Neural progenitor cell (in vitro differentiated cells): ENCODE results near the gene UBL7. TPM values are rescaled to one million over a fixed set of nuclear protein-coding genes. Genes with fewer than 3 reads are reported as not detected.
A peak's percentile ranks its signal among the peaks of the same experiment; 100 is the strongest.

Experiments
- DNase-seq: peaks from one replicate; pipeline ENCODE4 v3.0.0-alpha.2; 2016; ENCODE audit warnings: low spot score
- H2AFZ ChIP-seq: fragments of 200-600 bp; sonication (generic); replicated peaks from 2 replicates; pipeline ENCODE4 v1.6.1; 2016; ENCODE audit warnings: antibody characterized with exemption
- H3F3A ChIP-seq: fragments of 200-600 bp; sonication (generic); 2 replicates; pipeline ENCODE4 v1.6.1; 2016; ENCODE audit warnings: antibody characterized with exemption, low read depth
- H3K27ac ChIP-seq: fragments of 200-600 bp; sonication (generic); 2 replicates; pipeline ENCODE4 v1.5.1; 2016; ENCODE audit warnings: mild to moderate bottlenecking
- H3K27me3 ChIP-seq: fragments of 200-600 bp; sonication (generic); 2 replicates; pipeline ENCODE4 v1.6.1; 2016; ENCODE audit warnings: mild to moderate bottlenecking, moderate library complexity
- H3K36me3 ChIP-seq: fragments of 200-600 bp; sonication (generic); 2 replicates; pipeline ENCODE4 v1.5.1; 2016
- H3K4me1 ChIP-seq: fragments of 200-600 bp; sonication (generic); 2 replicates; pipeline ENCODE4 v1.6.1; 2016; ENCODE audit warnings: mixed run types
- H3K4me2 ChIP-seq: fragments of 200-600 bp; sonication (generic); 2 replicates; pipeline ENCODE4 v1.6.1; 2016
- H3K4me3 ChIP-seq: fragments of 200-600 bp; sonication (generic); 2 replicates; pipeline ENCODE4 v1.5.1; 2016
- H3K79me2 ChIP-seq: fragments of 200-600 bp; sonication (generic); 2 replicates; pipeline ENCODE4 v1.6.1; 2016; ENCODE audit warnings: low read depth
- H3K9ac ChIP-seq: fragments of 200-600 bp; sonication (generic); 2 replicates; pipeline ENCODE4 v1.6.1; 2016
- H3K9me3 ChIP-seq: fragments of 200-600 bp; sonication (generic); 2 replicates; pipeline ENCODE4 v1.5.1; 2016; ENCODE audit warnings: low read depth
- H4K20me1 ChIP-seq: fragments of 200-600 bp; sonication (generic); 2 replicates; pipeline ENCODE4 v1.6.1; 2016; ENCODE audit warnings: low read depth
- H3K27ac Mint-ChIP-seq: 3 replicates; pipeline ENCODE4 v1.8.0; 2021; ENCODE audit warnings: mixed read lengths
- H3K27me3 Mint-ChIP-seq: 2 replicates; pipeline ENCODE4 v1.8.0; 2022; ENCODE audit warnings: low read depth, mild to moderate bottlenecking, inconsistent platforms, moderate library complexity, mixed read lengths; ENCODE audit not compliant: insufficient read depth
- H3K36me3 Mint-ChIP-seq: 3 replicates; pipeline ENCODE4 v1.8.0; 2021; ENCODE audit warnings: mixed read lengths
- H3K4me1 Mint-ChIP-seq: 3 replicates; pipeline ENCODE4 v1.8.0; 2021; ENCODE audit warnings: mixed read lengths
- H3K4me3 Mint-ChIP-seq: 3 replicates; pipeline ENCODE4 v1.8.0; 2021; ENCODE audit warnings: mild to moderate bottlenecking, moderate library complexity, mixed read lengths
- H3K9me3 Mint-ChIP-seq: 3 replicates; pipeline ENCODE4 v1.8.0; 2020; ENCODE audit warnings: mixed read lengths
- EZH2 ChIP-seq: fragments of 200-600 bp; sonication (generic); IDR thresholded peaks from 2 replicates; pipeline ENCODE4 v1.6.1; 2017; ENCODE audit warnings: antibody characterized with exemption, mild to moderate bottlenecking, moderate library complexity
- EZH2phosphoT487 ChIP-seq: fragments of 200-600 bp; sonication (generic); IDR thresholded peaks from 2 replicates; pipeline ENCODE4 v1.6.1; 2017; ENCODE audit warnings: antibody characterized with exemption
- total RNA-seq: library from RNA; depleted of rRNA; stranded (reverse); fragments of >200 nt; gene quantifications from 2 replicates; pipeline ENCODE4 v1.2.3, GENCODE V29; 2015; ENCODE audit warnings: low replicate concordance
- TF ChIP-seq, protein P1 (sequence below): fragments of 200-600 bp; sonication (generic); IDR thresholded peaks from 2 replicates; pipeline ENCODE4 v1.5.1; 2017; ENCODE audit warnings: antibody characterized with exemption, mild to moderate bottlenecking

Gene UBL7
- total RNA-seq, 1 donor from 2014 or later: 60.4 TPM

DNA sequence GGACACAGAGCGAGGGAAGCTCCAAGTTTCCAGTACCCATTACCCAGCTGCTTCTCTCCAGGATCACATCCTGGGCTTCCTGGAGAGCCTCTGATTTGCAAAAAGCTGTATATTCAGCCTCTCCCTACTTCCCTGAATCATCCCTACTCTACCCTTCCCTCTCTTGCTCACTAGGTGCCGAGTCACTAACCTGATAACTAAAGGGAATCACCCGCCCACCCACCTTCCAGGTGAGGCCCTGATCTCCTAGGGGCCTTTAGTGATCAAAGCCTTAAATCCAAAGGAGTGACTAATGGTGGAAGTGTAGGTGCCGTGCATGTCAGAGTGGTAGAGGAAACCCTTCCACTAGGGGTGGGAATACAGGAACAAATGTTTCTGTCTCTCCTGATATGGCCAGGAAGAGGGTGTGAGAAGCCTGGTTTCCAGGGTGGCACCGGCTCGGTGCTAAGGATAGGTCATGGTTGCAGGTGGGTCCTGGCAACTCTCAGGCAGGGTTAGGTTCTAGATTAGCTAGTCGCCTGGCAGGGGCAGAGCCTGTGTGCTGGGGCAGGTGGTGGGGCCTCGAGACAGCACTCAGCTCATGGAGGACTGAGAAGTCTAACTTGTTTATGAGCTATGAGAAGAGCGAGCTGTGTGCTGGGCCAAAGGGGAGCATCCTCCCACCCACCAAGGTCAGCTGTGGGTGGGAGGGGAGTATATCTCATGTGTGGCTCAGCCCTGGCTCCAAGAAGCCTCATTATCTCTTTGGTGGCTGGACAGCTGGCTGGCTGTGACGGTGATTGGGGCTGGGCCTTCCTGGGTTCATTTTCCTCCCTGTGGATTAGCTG lies 37.3 kb downstream of the UBL7 start:
- Histone ChIP-seq H3K27me3 (no peaks in the 10 kb centered on the region), H3K9me3 (no peaks in the 10 kb centered on the region), H3F3A (no peaks in the 10 kb centered on the region), H3K4me2 (peak overlapping the region; percentile 40), H3K4me3 (no peak overlapping the region), H3K36me3 (no peaks in the 10 kb centered on the region), H3K9ac (no peak overlapping the region), H3K79me2 (no peaks in the 10 kb centered on the region), H2AFZ (no peak overlapping the region), H3K4me1 (peaks cover 27% of the 10 kb centered on the region), H4K20me1 (peaks cover 25% of the 10 kb centered on the region), H3K27ac (no peak overlapping the region)
- peak overlapping the region; percentile 72 for H3K27ac Mint-ChIP-seq
- peaks cover 2% of the 10 kb centered on the region for H3K36me3 Mint-ChIP-seq
- TF ChIP-seq EZH2 (no peak), EZH2phosphoT487 (no peak)
- TF ChIP-seq, protein P1, sequence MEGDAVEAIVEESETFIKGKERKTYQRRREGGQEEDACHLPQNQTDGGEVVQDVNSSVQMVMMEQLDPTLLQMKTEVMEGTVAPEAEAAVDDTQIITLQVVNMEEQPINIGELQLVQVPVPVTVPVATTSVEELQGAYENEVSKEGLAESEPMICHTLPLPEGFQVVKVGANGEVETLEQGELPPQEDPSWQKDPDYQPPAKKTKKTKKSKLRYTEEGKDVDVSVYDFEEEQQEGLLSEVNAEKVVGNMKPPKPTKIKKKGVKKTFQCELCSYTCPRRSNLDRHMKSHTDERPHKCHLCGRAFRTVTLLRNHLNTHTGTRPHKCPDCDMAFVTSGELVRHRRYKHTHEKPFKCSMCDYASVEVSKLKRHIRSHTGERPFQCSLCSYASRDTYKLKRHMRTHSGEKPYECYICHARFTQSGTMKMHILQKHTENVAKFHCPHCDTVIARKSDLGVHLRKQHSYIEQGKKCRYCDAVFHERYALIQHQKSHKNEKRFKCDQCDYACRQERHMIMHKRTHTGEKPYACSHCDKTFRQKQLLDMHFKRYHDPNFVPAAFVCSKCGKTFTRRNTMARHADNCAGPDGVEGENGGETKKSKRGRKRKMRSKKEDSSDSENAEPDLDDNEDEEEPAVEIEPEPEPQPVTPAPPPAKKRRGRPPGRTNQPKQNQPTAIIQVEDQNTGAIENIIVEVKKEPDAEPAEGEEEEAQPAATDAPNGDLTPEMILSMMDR: no peak
- no peak overlapping the region for H3K4me3 Mint-ChIP-seq
- peaks cover 63% of the 10 kb centered on the region for H3K4me1 Mint-ChIP-seq
- H3K27me3 Mint-ChIP-seq: peaks cover 5% of the 10 kb centered on the region
- no peak for DNase-seq
- no peaks in the 10 kb centered on the region for H3K9me3 Mint-ChIP-seq

DNA sequence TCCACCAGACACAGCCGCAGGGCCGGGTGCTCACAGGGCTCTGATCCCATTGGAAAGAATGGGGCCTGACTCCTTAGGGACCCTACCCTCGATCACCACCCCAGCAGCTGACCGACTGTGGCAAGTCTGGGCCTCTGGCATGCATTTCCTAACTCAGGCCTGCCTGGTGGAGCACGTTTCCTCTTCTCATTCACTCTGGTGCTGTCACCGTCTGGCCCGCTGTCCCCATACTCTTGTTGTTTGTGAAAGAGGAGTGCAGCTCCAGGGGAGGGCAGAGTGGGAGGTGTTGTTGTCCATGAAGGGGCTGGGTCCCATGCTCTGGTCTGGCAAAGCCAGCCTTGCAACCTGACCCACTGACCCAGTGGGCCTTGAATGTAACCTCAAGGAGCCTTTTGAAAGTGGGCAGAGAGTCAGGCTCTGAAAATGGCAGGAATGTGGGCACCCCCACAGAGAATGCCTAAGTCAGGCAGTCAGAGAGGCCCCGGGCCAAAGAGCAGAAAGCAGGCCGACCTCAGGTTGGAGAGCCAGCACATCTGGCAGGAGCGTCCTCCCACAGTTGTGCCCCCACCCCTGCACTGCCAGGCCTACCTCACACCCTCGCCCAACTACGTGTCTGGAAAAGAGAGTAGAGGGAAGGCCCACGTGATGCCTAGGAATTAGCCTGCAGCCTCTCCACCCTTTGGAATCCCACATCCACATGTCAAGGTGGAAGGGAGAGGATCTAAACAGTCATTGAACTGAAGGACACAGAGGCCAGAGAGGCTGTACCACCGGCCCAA lies 38.1 kb downstream of the UBL7 start:
- TF ChIP-seq EZH2 (no peak), EZH2phosphoT487 (no peak)
- TF ChIP-seq, protein P1: no peak
- Histone ChIP-seq H3K27me3 (no peaks in the 10 kb centered on the region), H3K79me2 (no peaks in the 10 kb centered on the region), H3F3A (no peaks in the 10 kb centered on the region), H2AFZ (no peak overlapping the region), H3K36me3 (no peaks in the 10 kb centered on the region), H3K27ac (no peak overlapping the region), H3K9ac (no peak overlapping the region), H4K20me1 (peaks cover 19% of the 10 kb centered on the region), H3K4me2 (peak overlapping the region; percentile 40), H3K9me3 (no peaks in the 10 kb centered on the region), H3K4me3 (no peak overlapping the region), H3K4me1 (peaks cover 27% of the 10 kb centered on the region)
- Mint-ChIP-seq H3K27me3 (peaks cover 5% of the 10 kb centered on the region), H3K4me1 (peaks cover 57% of the 10 kb centered on the region), H3K9me3 (no peaks in the 10 kb centered on the region), H3K27ac (peak overlapping the region; percentile 74), H3K4me3 (no peak overlapping the region), H3K36me3 (peaks cover 2% of the 10 kb centered on the region)
- DNase-seq: peak; percentile 55

DNA sequence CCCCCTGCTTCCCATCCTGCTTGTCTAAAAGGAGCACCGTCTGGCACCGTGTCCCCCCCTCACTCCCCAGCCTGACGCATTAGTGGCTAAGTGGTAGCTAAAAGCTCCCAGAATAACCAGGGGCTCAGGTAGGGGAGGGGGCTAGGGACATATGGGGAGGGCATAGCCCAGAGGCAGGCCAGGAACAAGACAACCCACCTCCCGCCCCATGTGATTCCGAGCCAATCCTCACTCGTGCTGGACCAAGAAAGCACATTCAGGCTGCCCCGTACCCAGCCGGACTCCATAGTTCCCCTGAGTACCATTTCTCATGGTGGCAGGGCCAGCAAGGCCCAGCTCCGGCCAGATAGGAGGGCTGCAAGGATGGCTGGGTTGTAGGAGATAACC lies 38.7 kb downstream of the UBL7 start:
- H3K4me1 Mint-ChIP-seq: peaks cover 61% of the 10 kb centered on the region
- H3K27ac Mint-ChIP-seq: no peak overlapping the region
- no peaks in the 10 kb centered on the region for H3K9me3 Mint-ChIP-seq
- peaks cover 5% of the 10 kb centered on the region for H3K27me3 Mint-ChIP-seq
- no peaks in the 10 kb centered on the region for H3K36me3 Mint-ChIP-seq
- no peak for DNase-seq
- Histone ChIP-seq H3K79me2 (no peaks in the 10 kb centered on the region), H3K4me3 (no peak overlapping the region), H2AFZ (no peak overlapping the region), H3K27me3 (no peaks in the 10 kb centered on the region), H3K27ac (no peak overlapping the region), H3K9me3 (no peaks in the 10 kb centered on the region), H3K36me3 (no peaks in the 10 kb centered on the region), H3K4me1 (peaks cover 27% of the 10 kb centered on the region), H4K20me1 (peaks cover 16% of the 10 kb centered on the region), H3K4me2 (peak overlapping the region; percentile 40), H3K9ac (no peak overlapping the region), H3F3A (no peaks in the 10 kb centered on the region)
- H3K4me3 Mint-ChIP-seq: no peak overlapping the region
- no peak for TF ChIP-seq EZH2phosphoT487
- TF ChIP-seq, protein P1: no peak
- no peak for TF ChIP-seq EZH2
